Kidney (tissue), 14 donors: ENCODE measurements around the gene FOSL2. TPM values are rescaled to one million over a fixed set of nuclear protein-coding genes. Genes with fewer than 3 reads are reported as not detected.

Experiments used
- DNase-seq, 5 donors: peaks; one replicate each; pipeline ENCODE4 v3.0.0-alpha.2; 2013 to 2020
- FAIRE-seq: peaks from 2 replicates; lab custom pipeline; 2012; peaks lifted over from hg19 to GRCh38; lab: Jason Lieb, UNC
- H3K27ac ChIP-seq, 2 donors: one replicate each; pipeline ENCODE4 v1.7.0; 2013; ENCODE audit warnings: low read depth in 2 of 2, low read length in 2 of 2, inconsistent platforms in 1 of 2
- H3K27me3 ChIP-seq: one replicate; pipeline ENCODE4 v1.7.1; 2013; ENCODE audit warnings: low read length, inconsistent platforms; ENCODE audit not compliant: control insufficient read depth, insufficient read depth
- H3K36me3 ChIP-seq, 3 donors: one replicate each; pipeline versions ENCODE4 v1.7.0 to v1.7.1; 2013; ENCODE audit warnings: low read length in 3 of 3, control low read depth in 1 of 3, inconsistent platforms in 1 of 3; ENCODE audit not compliant: insufficient read depth in 3 of 3, control insufficient read depth in 2 of 3
- H3K4me1 ChIP-seq, 3 donors: one replicate each; pipeline versions ENCODE4 v1.7.0 to v1.7.1; 2013; ENCODE audit warnings: low read length in 3 of 3, inconsistent platforms in 1 of 3, low read depth in 1 of 3; ENCODE audit not compliant: control insufficient read depth in 2 of 3, insufficient read depth in 2 of 3
- H3K4me3 ChIP-seq, 3 donors: one replicate each; pipeline versions ENCODE4 v1.7.0 to v1.8.1; 2013; ENCODE audit warnings: low read length in 3 of 3, control low read depth in 1 of 3, inconsistent platforms in 1 of 3
- H3K9ac ChIP-seq, 3 donors: one replicate each; pipeline versions ENCODE4 v1.7.0 to v1.7.1; 2013; ENCODE audit warnings: low read length in 3 of 3, control low read depth in 1 of 3, inconsistent platforms in 1 of 3
- H3K9me3 ChIP-seq, 3 donors: one replicate each; pipeline versions ENCODE4 v1.7.0 to v1.7.1; 2013; ENCODE audit warnings: low read length in 3 of 3, control low read depth in 1 of 3, inconsistent platforms in 1 of 3; ENCODE audit not compliant: control insufficient read depth in 2 of 3, insufficient read depth in 1 of 3
- CTCF ChIP-seq: IDR thresholded peaks from 3 replicates; pipeline ENCODE4 v1.5.1; 2012; ENCODE audit warnings: mild to moderate bottlenecking, moderate library complexity, borderline replicate concordance; ENCODE audit not compliant: insufficient read depth; ENCODE audit errors: extremely low read depth
- intact Hi-C: fragments of 100-400 bp; cut with DNase I; formaldehyde crosslinking; loops from one replicate; pipeline ENCODE4 v1.11.1; 2022
- polyA plus RNA-seq: library from polyadenylated mRNA; stranded (reverse); fragments of 350-450 nt; fragmentation: Illumina TruSeq; extraction: RNeasy Lipid Tissue Mini Kit (QIAGEN cat#74804); gene quantifications from one replicate; pipeline ENCODE4 v1.2.3, GENCODE V29; 2014; ENCODE audit warnings: low read depth, low replicate concordance; ENCODE audit not compliant: insufficient read depth
- total RNA-seq: library from RNA; stranded (reverse); fragmentation: NEBNext Ultra II Directional; extraction: Animal tissue kit (Norgen Biotek cat#: 25700); gene quantifications from one replicate; pipeline ENCODE4 v1.2.1, GENCODE V29; 2021
- donor health status: control.
- donor health status: control.
- donor health status: control.
- donor health status: control.
- donor health status: control.
- donor health status: DM: yes; HTN: yes; CAD: no.
- donor health status: Normal renal cell carcinoma (clear cell type).

FOSL2 gene
- total and polyA plus RNA-seq, 2 donors from 2014 or later: 20.6 to 149 TPM

DNA sequence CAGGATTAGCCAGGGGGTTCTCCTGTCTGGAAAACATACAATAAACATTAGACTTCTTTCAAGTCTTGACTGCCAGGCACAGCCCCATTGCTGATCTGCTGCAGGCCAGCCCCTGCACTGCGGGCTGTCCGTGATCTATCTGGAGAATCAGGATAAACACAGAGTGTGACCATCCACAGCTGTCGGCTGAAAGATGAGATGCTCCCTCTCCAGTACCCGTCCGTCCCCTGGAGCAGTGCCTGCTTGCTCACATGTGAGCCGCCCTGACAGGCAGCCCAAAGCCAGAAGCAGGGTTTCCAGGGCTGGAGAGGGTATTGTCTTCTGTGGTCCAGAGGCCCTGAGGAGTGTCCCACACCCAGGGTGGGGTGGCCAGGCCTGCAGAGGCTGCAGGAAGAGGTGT, 46.1 kb upstream of the FOSL2 start:
- TF ChIP-seq CTCF: no peak
- Histone ChIP-seq H3K27me3 (no peaks in the 10 kb centered on the region), H3K9me3 (no peaks in the 10 kb centered on the region), H3K4me1 (peaks cover 0 to 8% (median 3%) of the 10 kb centered on the region in 3 donors), H3K4me3 (no peak overlapping the region), H3K27ac (no peak overlapping the region), H3K36me3 (no peaks in the 10 kb centered on the region), H3K9ac (no peak overlapping the region)
- DNase-seq (peak; percentile 47 to 78 (median 72)), FAIRE-seq (no peak)
- intact Hi-C loops: no loop called here

DNA sequence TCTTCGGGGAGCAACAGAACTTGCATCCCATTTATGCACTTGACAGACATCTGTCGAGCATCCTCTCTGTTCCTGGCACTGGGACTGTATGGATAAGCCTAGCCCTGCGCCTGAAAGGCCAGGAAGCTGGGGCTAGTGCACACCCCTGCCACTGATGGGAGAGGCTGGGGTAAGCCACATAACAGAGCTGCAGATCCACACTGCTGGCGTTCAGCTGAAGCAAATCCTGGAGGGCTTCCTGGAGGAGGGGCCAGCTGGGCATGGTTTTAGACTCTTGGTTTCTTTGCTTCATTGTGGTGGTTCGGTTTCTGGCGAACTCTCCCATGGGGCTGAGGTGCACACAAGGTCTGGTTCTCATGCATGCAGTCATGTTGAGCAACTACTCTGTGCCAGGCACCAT, 45.5 kb upstream of the FOSL2 start:
- DNase-seq: peak in 1 of 5 donors; percentile 60
- FAIRE-seq: no peak
- Histone ChIP-seq H3K4me3 (no peak overlapping the region), H3K27ac (no peak overlapping the region), H3K9me3 (no peaks in the 10 kb centered on the region), H3K36me3 (no peaks in the 10 kb centered on the region), H3K9ac (no peak overlapping the region), H3K27me3 (no peaks in the 10 kb centered on the region), H3K4me1 (peaks cover 0 to 8% (median 3%) of the 10 kb centered on the region in 3 donors)
- no peak for TF ChIP-seq CTCF
- intact Hi-C loops: no loop called here

DNA sequence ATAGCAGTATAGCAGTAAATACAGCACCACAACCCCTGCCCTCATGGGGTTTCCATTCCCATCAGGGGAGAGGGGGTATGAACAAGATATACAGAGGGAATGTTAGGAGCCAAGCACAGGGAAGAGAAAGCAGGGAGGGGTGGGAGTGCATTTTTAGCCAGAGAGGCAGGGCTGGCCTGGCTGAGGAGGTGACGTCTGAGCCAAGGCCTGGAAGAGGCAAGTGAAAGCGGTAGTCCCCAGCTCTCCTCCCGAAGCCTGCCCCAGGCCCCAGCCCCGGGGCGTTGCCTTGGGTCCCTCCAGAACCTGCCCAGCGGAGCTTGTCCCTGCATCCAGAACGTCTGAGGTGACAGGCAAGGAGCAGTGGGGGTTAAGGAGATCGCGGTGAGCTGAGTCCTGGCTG, 45.1 kb upstream of the FOSL2 start:
- no peaks in the 10 kb centered on the region for H3K9me3 ChIP-seq
- H3K27ac ChIP-seq: no peak overlapping the region
- H3K9ac ChIP-seq: no peak overlapping the region
- TF ChIP-seq CTCF: no peak
- peaks cover 0 to 8% (median 3%) of the 10 kb centered on the region in 3 donors for H3K4me1 ChIP-seq
- intact Hi-C loops: no loop called here
- H3K27me3 ChIP-seq: no peaks in the 10 kb centered on the region
- FAIRE-seq: no peak
- no peaks in the 10 kb centered on the region for H3K36me3 ChIP-seq
- DNase-seq: peak in 1 of 5 donors; percentile 72
- H3K4me3 ChIP-seq: no peak overlapping the region

DNA sequence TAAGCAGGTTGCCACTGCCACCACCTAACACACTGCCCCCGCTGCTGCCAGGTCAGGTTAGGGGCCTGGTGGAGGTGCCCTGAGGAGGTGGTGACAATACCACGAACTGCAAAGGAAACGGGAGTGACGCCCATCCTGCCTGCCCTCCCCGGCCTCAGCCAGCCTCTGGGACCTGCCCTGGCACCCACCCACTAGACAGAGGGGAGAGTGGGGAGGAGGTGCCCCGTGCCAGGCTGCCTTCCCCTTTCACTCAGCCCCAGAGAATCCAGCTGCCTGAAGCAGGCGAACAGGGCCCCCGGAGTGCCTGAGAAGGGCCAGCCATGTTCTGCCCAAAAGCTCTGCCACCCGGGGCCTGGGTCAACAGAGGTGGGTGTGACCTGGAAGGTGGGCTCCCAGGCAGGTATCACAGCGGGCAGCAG, 44.5 kb upstream of the FOSL2 start:
- FAIRE-seq: no peak
- no peaks in the 10 kb centered on the region for H3K27me3 ChIP-seq
- peaks cover 0 to 4% (median 3%) of the 10 kb centered on the region in 3 donors for H3K4me1 ChIP-seq
- H3K36me3 ChIP-seq: no peaks in the 10 kb centered on the region
- no peak overlapping the region for H3K27ac ChIP-seq
- TF ChIP-seq CTCF: no peak
- H3K4me3 ChIP-seq: no peak overlapping the region
- H3K9ac ChIP-seq: no peak overlapping the region
- no peaks in the 10 kb centered on the region for H3K9me3 ChIP-seq
- intact Hi-C loops: no loop called here
- peak in 1 of 5 donors; percentile 79 for DNase-seq
